ENCODE data around the gene SPRY4.
"Not testable (repeated sequence)": the region's sequence is repeated elsewhere in the genome, so short reads cannot be mapped to it uniquely, and the experiment has no call there.

SPRY4 gene

DNA sequence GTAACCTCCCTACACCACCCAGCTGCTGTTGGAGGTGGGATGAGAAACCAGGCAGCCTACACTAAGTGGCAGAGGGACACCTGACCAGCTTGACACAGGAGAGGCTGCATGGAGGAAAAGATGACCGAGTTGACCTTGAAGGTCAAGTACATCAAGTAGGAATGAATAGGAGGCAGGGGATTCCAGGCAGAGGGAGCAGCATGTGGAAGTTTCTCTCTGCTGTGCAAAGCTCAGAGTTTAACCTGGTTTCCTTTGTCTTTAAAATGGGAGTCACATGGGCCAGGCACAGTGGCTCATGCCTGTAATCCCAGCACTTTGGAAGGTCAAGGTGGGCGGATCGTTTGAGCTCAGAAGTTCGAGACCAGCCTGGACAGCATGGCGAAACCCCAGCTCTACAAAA is 32.6 kb downstream of the SPRY4 start:
- no peak for DNase-seq

DNA sequence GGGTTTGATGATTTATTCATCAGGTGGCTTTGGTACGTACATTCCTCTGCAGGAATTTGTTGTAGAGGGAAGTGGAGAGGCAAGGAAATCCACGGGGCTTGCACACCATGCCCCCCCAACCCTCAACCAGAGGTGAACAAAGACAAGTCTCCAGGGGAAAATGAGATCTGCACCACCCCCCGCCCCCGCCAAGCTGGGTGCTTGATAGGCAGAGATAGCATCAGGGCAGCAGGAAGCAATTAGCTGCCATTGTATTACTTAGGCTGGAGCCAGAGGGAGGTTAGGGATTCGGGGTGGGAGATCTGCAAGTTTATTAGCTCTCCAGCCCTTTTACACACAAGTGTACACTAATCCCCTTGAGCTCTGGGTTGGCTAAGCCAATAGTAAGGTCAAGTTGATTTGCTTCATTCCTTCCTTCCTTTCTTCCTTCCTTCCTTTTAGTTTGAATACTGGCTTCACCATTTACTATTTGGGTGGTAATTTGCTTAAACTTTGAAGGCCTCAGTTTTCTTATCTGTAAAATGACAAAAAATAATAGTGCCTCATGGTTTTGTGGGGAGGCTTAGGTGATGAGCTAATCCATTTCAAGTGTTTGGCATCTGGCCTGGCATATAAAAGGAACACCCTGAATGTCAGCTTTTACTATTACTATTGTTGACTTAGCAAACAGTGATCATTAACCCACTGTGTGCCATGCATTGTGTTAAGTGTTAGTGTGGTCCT is 34.1 kb downstream of the SPRY4 start:
- no peak for DNase-seq

DNA sequence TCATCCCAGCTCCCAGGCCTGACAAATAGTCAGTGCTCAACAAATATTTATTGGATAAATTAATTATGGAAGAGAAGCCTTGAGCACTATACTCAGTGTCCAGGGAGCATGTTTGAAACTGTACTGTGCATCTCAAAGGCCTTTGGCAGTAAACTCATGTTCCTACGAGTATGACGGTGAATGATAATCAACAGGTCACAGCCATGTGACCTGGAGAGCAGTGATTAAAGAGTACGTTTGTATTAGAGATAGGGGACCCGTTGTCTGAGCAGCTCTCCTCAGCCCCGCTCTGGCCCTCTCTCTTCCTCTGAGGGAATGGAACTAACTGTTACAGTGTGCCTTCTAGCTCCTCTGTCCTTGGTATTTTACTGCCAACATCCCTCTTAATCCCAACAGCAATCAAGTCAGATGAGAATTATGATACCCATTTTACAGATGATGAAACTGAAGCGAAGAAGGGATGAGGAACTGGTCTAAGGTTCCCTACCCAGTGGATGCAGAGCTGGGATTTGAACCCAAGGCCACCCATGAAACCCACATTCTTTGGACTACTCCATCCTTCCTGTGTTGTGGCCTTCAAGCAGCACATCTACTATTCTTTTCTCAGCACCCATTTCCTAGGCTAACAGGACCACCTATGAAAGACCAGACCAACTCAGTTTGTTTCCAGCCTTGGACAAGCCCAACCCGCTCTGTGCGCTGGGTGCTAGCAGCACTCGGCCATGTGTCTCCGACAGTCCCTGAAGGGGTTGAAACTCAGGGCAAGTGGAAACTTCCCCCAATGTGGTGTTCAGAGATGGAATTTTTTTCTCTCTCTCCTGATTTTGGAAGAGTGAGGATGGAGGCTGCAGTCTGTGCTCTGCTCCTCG is 34.9 kb downstream of the SPRY4 start:
- DNase-seq: no peak

DNA sequence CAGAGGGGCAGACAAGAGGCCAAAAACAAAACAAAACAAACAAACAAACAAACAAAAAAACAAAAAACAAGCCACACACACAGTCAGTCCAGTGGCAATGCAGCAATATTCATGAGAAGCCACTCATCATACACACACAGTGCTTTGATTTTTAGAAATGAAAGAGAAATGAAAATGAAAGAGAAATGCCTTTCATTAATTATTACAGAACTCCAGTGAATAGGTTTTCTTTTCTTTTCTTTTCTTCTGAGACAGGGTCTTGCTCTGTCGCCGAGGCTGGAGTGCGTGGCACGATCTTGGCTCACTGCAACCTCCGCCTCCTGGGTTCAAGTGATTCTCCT is 36.9 kb downstream of the SPRY4 start:
- no peak for DNase-seq

DNA sequence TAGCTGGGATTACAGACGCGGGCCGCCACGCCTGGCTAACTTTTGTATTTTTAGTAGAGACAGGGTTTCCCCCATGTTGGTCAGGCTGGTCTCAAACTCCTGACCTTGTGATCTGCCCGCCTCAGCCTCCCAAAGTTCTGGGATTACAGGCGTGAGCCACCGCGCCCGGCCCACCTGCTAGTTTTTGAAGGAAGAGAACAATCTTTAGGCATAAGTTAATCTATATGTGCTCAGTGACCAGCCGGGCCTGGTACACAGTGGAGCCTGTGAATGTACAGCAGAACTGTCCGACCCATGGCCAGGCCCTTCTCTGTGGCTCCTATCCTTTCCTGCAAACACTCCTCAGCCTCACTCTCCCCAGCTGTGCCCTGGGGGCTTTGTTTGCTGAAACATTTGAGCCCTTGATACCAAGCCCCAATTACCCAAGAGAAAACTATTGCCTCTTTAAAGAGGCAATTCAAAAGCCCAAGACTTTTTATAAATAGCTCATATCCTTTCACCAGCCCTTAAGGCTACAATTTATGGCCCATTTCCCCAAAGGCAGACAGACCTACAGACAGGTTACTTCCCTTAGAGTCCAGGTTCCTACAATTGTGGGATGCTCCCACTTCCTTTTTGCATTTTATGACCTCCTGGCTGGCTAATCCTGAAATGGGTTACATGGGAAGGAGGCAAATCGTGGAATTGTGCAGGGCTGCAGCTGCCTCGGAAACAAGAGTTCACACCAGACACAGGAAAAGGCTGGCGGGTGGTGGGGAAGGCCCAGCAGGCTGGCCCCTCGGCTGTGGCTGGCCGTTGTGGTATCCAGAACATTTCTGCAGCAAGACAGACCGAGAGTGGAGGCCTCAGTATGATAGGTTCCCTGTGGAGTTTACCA is 37.5 kb downstream of the SPRY4 start:
- no peak for DNase-seq

DNA sequence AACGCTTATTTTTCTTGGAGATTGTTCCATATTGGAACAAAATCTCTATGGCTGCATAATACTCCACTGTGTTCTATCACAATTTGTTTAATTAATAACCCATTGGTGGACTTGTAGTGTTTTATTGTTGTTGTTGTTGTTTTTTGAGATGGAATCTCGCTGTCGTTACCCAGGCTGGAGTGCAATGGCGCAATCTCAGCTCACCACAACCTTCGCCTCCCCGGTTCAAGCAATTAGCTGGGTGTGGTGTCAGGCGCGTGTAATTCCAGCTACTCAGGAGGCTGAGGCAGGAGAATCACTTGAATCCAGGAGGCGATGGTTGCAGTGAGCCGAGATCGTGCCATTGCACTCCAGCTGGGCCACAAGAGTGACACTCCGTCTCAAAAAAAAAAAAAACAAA is 38.7 kb downstream of the SPRY4 start:
- no peak for DNase-seq

DNA sequence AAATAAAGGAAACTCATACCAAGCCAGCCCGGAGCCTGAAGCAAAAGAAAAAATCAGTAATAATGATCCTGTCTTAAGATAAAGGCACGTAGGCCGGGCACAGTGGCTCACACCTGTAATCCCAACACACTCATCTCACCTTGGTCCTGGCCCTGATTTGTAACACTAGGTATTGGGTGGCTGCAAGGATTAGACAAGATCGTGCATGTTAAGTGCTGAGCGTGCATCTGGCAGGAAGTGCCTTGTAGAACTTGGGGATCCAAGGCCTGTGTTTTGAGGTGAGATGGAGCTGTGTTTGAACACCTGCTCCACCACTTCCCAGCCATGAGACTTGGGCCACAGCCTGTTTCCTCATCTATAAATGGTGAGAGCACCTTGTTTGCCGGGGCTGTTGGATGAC is 41.5 kb downstream of the SPRY4 start:
- DNase-seq: no peak

DNA sequence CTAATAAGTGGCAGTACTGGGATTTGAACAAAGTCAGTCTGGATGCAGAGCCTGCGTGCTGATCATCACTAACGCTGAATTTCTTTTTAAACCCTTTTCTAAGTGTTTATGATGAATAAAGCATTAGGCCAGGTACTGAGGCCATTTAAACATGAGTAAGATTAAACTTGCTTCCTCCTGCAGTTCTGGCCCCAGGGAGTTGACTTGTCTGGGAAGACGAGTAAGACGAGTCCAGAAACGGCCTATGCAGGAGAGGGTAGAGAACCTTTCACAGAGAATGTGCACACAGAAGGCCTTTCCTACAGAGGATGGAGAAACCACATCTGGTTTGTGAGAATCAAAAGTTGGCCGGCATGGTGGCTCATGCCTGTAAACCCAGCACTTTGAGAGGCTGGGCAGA is 42.9 kb downstream of the SPRY4 start:
- no peak for DNase-seq

DNA sequence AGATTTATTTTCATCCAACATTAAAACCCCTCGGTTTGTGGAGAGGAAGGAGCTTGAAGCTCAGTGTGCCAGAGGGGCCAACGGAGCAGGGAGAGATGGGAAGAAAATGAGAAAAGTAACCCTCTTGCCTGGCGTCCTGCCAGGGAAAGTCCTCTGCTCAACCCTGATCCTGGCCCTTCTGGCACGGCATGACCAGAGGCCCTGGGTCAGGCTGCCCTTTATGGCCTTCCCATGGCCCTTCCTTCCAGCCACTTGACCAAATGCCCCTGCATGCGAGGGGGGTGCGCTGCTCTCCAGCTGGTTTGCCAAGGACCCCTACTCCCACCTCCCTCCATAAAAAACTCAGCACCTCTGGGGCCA is 43.8 kb downstream of the SPRY4 start:
- DNase-seq: no peak

DNA sequence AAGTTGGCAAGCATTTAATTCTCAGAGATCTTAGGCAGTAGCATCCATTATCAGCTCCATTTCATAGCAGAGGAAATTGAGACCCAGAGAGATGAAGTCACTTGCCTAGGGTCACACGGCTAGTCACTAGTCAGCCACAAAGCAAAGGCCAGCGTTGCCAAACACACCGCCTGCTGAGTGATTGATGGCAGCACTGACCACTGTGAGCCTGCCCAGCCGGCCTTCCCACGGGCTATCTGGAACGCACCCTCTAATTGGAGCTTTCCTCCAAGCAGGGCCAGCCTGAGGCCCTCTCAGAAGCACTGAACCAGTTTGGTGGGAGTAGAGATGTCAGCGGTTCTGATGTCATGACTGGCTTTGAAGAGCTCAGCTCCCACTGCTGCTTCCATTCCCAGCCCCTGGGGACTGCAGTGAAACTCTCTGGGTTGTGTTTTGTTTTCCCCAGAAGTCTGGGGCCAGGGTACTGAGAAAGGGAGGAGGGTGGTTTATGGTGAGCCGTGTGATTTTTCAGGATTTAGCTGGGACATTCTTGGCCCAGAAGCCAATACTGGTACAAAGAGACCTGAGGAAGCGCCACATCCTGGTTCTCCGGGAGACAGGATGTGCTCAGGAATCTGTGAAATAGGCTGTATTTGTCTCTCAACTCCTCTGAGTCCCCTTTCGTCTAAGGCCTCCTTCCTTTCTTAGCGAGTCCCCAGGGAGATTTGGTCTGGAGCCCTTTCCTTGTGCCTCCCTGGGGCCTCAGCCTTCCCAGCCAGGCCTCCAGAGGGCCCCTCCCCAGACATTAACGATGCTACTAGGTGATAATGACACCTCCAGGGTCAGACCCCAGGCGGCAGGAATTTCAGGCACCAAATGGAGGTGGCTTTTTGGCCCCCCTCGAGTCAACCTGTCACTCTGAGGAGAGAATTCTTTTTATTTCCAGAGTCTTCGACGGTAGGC is 44.5 kb downstream of the SPRY4 start:
- no peak for DNase-seq

DNA sequence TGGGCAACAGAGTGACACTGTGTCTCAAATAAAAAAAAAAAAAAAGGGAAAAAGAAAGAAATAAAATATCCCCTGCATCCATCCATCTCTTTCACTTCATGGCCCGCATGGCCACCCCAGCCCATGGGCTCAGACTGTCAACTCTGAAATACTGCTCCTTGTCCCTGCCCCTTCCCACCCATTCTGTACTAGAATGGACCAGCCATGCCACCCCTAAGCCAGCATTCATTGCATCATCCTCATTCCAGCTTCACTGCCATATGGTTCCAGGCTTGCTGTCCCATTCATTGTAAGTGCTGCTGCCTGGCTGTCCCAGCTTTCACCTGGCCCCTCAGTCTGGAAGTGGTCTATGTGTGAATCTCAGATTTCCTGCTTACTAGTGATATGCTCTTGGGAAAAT is 46.2 kb downstream of the SPRY4 start:
- DNase-seq: no peak

DNA sequence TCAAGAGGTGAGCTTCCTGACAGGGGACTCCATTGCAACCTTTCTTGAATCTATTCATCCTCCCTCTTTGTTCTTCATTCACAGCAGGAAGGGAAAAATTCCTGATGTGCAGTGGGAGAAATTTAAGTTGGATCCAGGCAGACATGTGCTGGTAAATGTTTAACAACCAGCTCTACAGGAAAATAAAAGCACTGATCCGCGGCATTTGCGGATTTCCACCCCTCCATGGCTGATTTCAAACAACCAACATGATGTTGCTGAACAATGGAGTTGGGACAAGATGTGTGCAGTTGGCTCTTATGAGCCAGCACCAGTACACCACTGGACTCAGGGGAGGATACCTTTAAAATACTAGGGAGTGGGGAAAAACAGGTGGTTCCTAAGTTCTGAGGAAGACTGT is 47.0 kb downstream of the SPRY4 start:
- DNase-seq: no peak

DNA sequence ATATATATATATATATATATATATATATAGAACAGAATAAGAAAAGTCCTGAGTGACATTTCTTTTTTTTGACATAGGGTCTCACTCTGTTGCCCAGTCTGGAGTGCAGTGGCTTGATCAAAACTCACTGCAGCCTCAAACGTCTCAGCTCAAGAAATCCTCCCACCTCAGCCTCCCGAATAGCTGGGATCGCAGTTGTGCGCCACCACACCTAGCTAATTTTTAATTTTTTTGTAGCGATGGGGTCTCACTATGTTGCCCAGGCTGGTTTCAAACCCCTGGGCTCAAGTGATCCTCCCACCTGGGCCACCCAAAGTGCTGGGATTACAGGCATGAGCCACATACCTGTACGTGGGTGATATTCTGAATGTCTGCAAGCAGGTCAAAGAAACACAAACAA is 48.3 kb downstream of the SPRY4 start:
- DNase-seq: no peak

DNA sequence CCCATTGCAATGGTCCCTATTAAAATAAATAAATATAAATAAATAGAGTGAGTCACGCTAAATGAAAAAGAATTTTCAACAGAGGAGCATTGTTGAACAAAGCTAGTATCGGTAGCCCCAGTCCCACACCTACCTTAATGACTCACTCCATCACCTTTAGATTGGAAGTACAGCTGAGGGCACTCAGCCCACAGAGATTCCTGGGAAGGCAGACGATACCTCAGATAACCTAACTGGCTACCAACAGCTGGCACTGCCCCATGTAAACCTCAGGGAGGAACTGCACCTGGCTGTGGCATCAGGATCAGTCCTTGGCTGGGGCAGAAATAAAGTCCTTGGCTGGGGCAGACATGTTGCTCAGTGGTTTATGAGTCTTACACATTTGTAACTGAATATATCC is 49.3 kb downstream of the SPRY4 start:
- no peak for DNase-seq

DNA sequence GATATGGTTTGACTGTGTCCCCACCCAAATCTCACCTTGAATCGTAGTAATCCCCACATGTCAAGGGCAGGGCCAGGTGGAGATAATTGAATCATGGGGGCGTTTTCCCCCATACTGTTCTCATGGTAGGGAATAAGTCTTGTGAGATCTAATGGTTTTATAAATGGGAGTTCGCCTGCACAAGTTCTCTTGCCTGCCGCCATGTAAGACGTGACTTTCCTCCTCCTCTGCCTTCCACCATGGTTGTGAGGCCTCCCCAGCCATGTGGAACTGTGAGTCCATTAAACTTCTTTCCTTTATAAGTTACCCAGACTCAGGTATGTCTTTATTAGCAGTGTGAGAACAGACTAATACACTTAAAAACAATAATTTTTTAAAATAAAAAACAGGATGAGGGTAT is 52.2 kb downstream of the SPRY4 start:
- DNase-seq: not testable (repeated sequence)

DNA sequence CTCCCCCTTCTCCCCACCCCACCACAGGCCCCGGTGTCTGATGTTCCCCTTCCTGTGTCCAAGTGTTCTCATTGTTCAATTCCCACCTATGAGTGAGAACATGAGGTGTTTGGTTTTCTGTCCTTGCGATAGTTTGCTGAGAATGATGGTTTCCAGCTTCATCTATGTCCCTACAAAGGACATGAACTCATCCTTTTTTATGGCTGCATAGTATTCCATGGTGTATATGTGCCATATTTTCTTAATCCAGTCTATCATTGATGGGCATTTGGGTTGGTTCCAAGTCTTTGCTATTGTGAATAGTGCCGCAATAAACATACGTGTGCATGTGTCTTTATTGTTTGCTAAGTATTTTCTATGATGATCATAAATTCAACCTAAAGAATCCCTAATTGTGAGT is 60.7 kb downstream of the SPRY4 start:
- not testable (repeated sequence) for DNase-seq

DNA sequence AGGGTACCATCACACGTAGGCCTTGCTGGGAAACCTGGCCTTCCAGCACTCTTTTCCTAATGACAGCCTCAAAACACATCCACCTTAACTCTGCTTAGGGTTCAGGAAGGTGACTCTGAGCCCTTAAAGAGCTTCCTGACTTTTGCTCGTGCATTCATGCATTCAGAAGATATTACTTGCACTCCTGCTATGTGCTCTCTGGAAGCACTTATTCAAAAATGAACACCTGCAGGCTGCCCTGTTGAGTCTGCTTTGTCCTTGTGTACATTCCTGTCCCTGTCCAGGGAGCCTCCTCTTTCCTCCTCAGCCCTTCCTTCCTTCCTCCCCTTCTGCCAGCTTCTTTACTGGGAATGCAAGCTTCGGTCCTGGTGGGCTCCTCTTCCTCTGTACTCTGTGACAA is 61.5 kb downstream of the SPRY4 start:
- no peak for DNase-seq

DNA sequence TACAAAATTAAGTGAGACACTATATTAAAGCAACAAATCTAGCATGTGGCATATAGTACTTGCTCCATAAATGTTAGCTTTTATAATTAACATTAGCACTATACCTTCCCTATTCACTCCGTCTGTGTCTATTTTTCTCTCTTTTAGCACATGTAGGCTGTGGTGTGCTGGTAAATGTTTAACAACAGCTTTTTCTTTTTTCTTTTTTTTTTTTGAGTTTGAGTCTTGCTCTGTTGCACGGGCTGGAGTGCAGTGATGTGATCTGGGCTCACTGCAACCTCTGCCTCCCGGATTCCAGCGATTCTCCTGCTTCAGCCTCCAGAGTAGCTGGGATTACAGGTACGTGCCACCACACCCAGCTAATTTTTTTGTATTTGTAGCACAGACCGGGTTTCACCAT is 62.1 kb downstream of the SPRY4 start:
- DNase-seq: no peak

All from CD4-positive, alpha-beta T cell treated with Interleukin-10 for 1 hour (primary cell).